Gastrocnemius medialis (tissue), 4 donors: ENCODE results near the gene CCDC150.

Experiments used
- POLR2A ChIP-seq, 2 donors: fragments of 450-650 bp; IDR thresholded peaks; one replicate each; pipeline ENCODE4 v1.6.1; 2017; ENCODE audit warnings: antibody characterized with exemption in 2 of 2, mild to moderate bottlenecking in 2 of 2, moderate library complexity in 2 of 2
- TF ChIP-seq, protein P1 (sequence below), 5 experiments: fragments of 450-650 bp in 3 of 5; fragments of 200-600 bp in 2 of 5; sonication (generic) in 2 of 5; IDR thresholded peaks in 4 of 5; conservative IDR thresholded peaks in 1 of 5; 1 replicate in 4 of 5; 2 replicates in 1 of 5; pipeline ENCODE4 v1.5.1; 2016 to 2019; ENCODE audit warnings: antibody characterized with exemption in 5 of 5, mild to moderate bottlenecking in 3 of 5, moderate library complexity in 3 of 5

DNA sequence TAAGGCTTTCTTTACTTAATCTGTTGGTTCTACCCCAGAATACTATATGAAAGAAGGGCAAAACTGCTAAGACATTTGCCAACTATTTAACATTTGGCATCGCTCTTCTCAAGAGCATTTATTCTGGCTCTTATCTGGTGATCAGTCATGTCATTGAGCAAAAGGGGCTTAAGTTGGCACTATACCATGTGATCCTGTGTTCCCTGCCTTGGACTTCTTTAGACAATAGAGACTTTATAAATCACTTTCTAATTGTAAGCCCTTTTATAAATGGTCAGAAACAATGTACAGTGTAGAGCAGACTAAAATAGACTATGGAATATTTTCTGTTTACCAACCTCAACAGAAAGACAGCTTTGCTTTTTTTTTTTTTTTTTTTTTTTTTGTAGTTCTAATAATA is 107.9 kb downstream of the CCDC150 start:
- TF ChIP-seq POLR2A (IDR thresholded peaks at IDR 0.05): no peak
- TF ChIP-seq, protein P1, sequence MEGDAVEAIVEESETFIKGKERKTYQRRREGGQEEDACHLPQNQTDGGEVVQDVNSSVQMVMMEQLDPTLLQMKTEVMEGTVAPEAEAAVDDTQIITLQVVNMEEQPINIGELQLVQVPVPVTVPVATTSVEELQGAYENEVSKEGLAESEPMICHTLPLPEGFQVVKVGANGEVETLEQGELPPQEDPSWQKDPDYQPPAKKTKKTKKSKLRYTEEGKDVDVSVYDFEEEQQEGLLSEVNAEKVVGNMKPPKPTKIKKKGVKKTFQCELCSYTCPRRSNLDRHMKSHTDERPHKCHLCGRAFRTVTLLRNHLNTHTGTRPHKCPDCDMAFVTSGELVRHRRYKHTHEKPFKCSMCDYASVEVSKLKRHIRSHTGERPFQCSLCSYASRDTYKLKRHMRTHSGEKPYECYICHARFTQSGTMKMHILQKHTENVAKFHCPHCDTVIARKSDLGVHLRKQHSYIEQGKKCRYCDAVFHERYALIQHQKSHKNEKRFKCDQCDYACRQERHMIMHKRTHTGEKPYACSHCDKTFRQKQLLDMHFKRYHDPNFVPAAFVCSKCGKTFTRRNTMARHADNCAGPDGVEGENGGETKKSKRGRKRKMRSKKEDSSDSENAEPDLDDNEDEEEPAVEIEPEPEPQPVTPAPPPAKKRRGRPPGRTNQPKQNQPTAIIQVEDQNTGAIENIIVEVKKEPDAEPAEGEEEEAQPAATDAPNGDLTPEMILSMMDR (IDR thresholded peaks at IDR 0.05 in 4 of 5, conservative IDR thresholded peaks at IDR 0.05 in 1 of 5): no peak
